GM12891 (cell line): ENCODE data around the gene IQGAP2.

Experiments
- POLR2A ChIP-seq: IDR thresholded peaks from 2 replicates; pipeline ENCODE4 v1.6.1; 2011; ENCODE audit warnings: low read depth, low read length, control low read depth
- POLR2AphosphoS5 ChIP-seq: IDR thresholded peaks from 2 replicates; pipeline ENCODE4 v1.6.1; 2011; ENCODE audit warnings: low read depth, low read length, control low read depth
- TAF1 ChIP-seq: IDR thresholded peaks from 2 replicates; pipeline ENCODE4 v1.6.1; 2011; ENCODE audit warnings: low read depth, low read length, control low read depth

GRCh38 chr5:76487821-76488220 lies 84.7 kb downstream of the IQGAP2 start:
- TF ChIP-seq POLR2A (no peak), TAF1 (no peak), POLR2AphosphoS5 (no peak)
